ENCODE data around the gene YJU2. TPM values are rescaled to one million over a fixed set of nuclear protein-coding genes. Genes with fewer than 3 reads are reported as not detected.

Gene YJU2
- total and polyA plus RNA-seq, 2 of the 13 experiments (the other 11 are each of a cell fraction or from before 2014, with no cell fraction given), result 9.3 to 17.9 TPM

DNA sequence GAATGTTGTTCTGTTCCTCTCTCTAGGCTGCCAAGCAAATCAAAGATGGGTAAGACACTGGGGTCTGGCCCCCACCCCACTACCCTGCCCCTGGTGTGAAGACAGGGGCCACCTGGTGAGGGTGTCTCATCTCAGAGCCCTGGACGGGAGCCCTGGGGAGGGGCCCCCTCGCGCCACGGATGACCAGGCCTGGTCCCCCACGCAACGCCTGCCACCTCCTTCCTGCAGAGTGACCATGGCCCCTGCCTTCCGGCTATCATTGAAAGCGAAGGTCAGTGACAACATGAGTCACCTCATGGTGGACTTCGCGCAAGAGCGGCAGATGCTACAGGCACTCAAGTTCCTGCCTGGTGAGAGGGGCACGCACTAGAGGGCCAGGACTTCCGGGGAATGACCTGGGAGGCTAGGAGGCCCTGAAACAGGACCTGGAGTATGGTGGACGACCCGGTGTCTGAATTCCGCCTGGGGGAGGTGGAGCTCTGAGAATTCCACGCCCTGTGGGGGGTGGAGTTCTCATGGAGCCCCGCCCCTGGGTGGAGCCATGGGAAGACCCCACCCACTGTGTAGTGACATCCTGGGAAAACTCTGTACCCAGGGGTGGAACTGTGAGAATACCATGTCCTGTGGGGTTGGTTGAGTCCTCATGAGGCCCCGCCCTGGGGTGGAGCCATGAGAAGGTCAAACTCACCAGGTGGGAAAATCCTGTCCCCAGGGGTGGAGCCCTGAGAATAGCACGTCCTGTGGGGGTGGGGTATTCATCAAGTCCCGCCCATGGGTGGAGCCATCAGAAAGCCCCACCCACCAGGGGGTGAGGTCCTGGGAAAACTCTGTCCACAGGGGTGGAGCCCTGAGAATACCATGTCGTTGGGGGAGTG, 63.6 kb downstream of the YJU2 start (continued):
- TF ChIP-seq, protein P1, sequence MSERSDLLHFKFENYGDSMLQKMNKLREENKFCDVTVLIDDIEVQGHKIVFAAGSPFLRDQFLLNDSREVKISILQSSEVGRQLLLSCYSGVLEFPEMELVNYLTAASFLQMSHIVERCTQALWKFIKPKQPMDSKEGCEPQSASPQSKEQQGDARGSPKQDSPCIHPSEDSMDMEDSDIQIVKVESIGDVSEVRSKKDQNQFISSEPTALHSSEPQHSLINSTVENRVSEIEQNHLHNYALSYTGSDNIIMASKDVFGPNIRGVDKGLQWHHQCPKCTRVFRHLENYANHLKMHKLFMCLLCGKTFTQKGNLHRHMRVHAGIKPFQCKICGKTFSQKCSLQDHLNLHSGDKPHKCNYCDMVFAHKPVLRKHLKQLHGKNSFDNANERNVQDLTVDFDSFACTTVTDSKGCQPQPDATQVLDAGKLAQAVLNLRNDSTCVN (CRISPR knock-in tag; IDR thresholded peaks at IDR 0.05; ENCODE audit: borderline replicate concordance), result peak; percentile 70; the same call in 1 of the 2 replicates
- TF ChIP-seq THAP7 (CRISPR knock-in tag; IDR thresholded peaks at IDR 0.05) (peak; percentile 75; the same call in 1 of the 2 replicates), SRSF1 (optimal IDR thresholded peaks at IDR 0.05; ENCODE audit: low read depth, low read length) (no peak), SP1 (IDR thresholded peaks at IDR 0.05) (peak; percentile 69), SP1 (CRISPR knock-in tag; IDR thresholded peaks at IDR 0.05) (peak; percentile 76), MXI1 (IDR thresholded peaks at IDR 0.05; ENCODE audit: borderline replicate concordance, low read depth, low read length) (peak; percentile 76; the same call in 2 of the 3 replicates), SP4 (CRISPR knock-in tag; IDR thresholded peaks at IDR 0.05) (peak; percentile 98), CHD2 (IDR thresholded peaks at IDR 0.05; ENCODE audit: low read depth, low read length) (peak; percentile 15; the same call in 1 of the 2 replicates), ZFP90 (CRISPR knock-in tag; IDR thresholded peaks at IDR 0.05; ENCODE audit: borderline replicate concordance) (peak; percentile 41; the same call in 1 of the 2 replicates), RFX1 (IDR thresholded peaks at IDR 0.05) (no peak), AHR (CRISPR knock-in tag; IDR thresholded peaks at IDR 0.05) (peak; percentile 88), CHCHD3 (CRISPR knock-in tag; IDR thresholded peaks at IDR 0.05) (no peak), ZNF570 (CRISPR knock-in tag; IDR thresholded peaks at IDR 0.05; ENCODE audit: borderline replicate concordance) (no peak), SIX4 (CRISPR knock-in tag; IDR thresholded peaks at IDR 0.05) (peak; percentile 76), TARDBP (CRISPR knock-in tag; IDR thresholded peaks at IDR 0.05) (peak; percentile 84), KDM3A (CRISPR knock-in tag; IDR thresholded peaks at IDR 0.05; ENCODE audit: low read depth) (peak; percentile 81; the same call in 1 of the 2 replicates), ZNF121 (CRISPR knock-in tag; IDR thresholded peaks at IDR 0.05) (peak; percentile 72), GATAD1 (CRISPR knock-in tag; IDR thresholded peaks at IDR 0.05) (peak; percentile 82), NCOA1 (CRISPR knock-in tag; IDR thresholded peaks at IDR 0.05) (no peak), LCORL (IDR thresholded peaks at IDR 0.05) (no peak), LCORL (CRISPR knock-in tag; IDR thresholded peaks at IDR 0.05) (peak; percentile 82), ZNF7 (CRISPR knock-in tag; IDR thresholded peaks at IDR 0.05) (no peak), ARHGAP35 (CRISPR knock-in tag; IDR thresholded peaks at IDR 0.05; ENCODE audit: borderline replicate concordance) (0 out of 2 replicates have a peak, but pooled peaks have one; percentile 64), PAF1 (CRISPR knock-in tag; IDR thresholded peaks at IDR 0.05) (no peak), HNRNPL (IDR thresholded peaks at IDR 0.05; ENCODE audit: low read depth, low read length) (peak; percentile 68; the same call in 1 of the 2 replicates), ZNF335 (CRISPR knock-in tag; IDR thresholded peaks at IDR 0.05) (peak; percentile 92), DDIT3 (CRISPR knock-in tag; IDR thresholded peaks at IDR 0.05) (no peak), SMAD3 (CRISPR knock-in tag; IDR thresholded peaks at IDR 0.05) (peak; percentile 78), TRIM24 (CRISPR knock-in tag; IDR thresholded peaks at IDR 0.05) (peak; percentile 82), MEF2D (CRISPR knock-in tag; IDR thresholded peaks at IDR 0.05) (peak; percentile 79; the same call in 1 of the 2 replicates), YEATS4 (CRISPR knock-in tag; IDR thresholded peaks at IDR 0.05; ENCODE audit: borderline replicate concordance) (peak; percentile 83), BRCA1 (CRISPR knock-in tag; IDR thresholded peaks at IDR 0.05) (peak; percentile 64; the same call in 1 of the 2 replicates)
